ENCODE data around the gene PLEKHG4B. TPM values are rescaled to one million over a fixed set of nuclear protein-coding genes. Genes with fewer than 3 reads are reported as not detected.

PLEKHG4B gene
- total and polyA plus RNA-seq, 8 donors, result 0.21 to 0.75 (median 0.38) TPM

GRCh38 chr5:189486-189885 lies 97.5 kb downstream of the PLEKHG4B start:
- WGBS, 2 donors, result 81 to 91% methylated on average over 10 of the region's 10 CpGs
- no peak overlapping the region for H3K27ac ChIP-seq
- no peaks in the 10 kb centered on the region for H3K27me3 ChIP-seq

DNA sequence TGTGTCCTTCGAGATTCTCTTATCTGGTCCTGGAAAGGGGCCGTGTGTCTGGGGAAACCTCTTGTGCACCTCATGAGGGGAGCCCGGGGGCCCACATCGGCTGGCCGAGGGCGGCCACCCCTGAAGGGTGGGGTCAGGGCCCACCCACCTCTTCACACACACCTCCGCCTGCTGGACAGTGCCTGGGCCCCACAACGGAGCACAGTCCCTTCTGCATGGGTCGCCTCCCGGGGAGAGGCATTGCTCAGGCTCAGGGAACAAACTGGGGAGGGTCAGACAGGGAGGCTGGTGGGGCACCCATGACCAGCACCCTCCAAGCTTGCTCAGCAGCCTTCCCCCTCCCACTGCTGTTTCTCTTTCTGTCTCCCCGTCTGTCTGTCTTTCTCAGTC lies 98.0 kb downstream of the PLEKHG4B start:
- WGBS, 2 donors, result 67 to 74% methylated on average over 11 of the region's 11 CpGs
- H3K4me3 ChIP-seq, result no peak overlapping the region
- no peak overlapping the region for H3K27ac ChIP-seq
- DNase-seq (peak in 2 of 6 donors; percentile 19 to 52), FAIRE-seq (no peak), ATAC-seq (no peak)
- no peaks in the 10 kb centered on the region for H3K9me3 ChIP-seq
- peaks cover 0 to 5% (median 4%) of the 10 kb centered on the region in 3 donors for H3K4me1 ChIP-seq
- intact Hi-C loops (cut with DNase I), result no loop called here
- H3K27me3 ChIP-seq, result no peaks in the 10 kb centered on the region
- H3K36me3 ChIP-seq, result no peaks in the 10 kb centered on the region
- TF ChIP-seq CTCF (IDR thresholded peaks at IDR 0.05), result no peak

More at GRCh38 chr5:189486-189885, 97.5 kb downstream of the PLEKHG4B start:
- Histone ChIP-seq H3K9me3 (no peaks in the 10 kb centered on the region), H3K4me1 (peaks cover 0 to 5% (median 4%) of the 10 kb centered on the region in 3 donors), H3K36me3 (no peaks in the 10 kb centered on the region), H3K4me3 (no peak overlapping the region)
- FAIRE-seq (no peak), ATAC-seq (no peak), DNase-seq (peak in 1 of 6 donors; percentile 50)
- TF ChIP-seq CTCF (IDR thresholded peaks at IDR 0.05), result no peak
- intact Hi-C loops (cut with DNase I), result no loop called here

DNA sequence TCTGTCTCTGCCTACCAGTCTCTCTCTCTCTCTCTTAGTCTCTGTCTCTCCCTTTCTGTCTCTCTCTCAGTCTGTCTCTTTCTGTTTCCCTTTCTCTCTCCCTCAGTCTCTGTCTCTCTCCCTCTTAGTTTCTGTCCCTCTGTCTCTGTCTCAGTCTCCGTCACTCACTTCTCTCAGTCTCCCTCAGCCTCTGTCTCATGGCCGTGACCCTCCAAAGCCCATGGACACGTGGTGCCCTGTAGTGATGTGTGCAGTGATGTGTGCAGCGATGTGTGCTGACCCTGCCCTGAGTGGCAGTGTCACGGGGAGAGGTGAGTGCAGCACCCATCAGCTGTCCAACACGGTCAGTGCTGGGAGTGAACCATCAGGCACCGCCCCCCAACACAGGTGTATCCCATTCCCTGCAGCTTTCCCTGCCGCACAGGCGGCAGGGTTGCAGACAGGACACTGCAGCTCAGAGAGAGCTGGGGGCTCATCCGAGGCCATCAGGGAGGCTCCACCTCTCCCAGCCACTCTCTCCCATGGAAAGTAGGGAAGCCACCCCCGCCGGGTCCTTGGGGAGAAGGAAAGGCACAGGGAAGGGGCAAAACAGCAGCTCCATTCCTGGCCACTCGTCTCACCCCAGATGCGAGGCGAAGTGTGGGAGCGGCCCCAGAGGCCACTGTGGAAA lies 98.5 kb downstream of the PLEKHG4B start:
- no peak for TF ChIP-seq CTCF (IDR thresholded peaks at IDR 0.05)
- no peaks in the 10 kb centered on the region for H3K9me3 ChIP-seq
- DNase-seq, result peak in 2 of 6 donors; percentile 6 to 53
- no peaks in the 10 kb centered on the region for H3K27me3 ChIP-seq
- H3K27ac ChIP-seq, result no peak overlapping the region
- 46 to 60% methylated on average over 16 of the region's 16 CpGs for WGBS, 2 donors
- peaks cover 0 to 5% (median 4%) of the 10 kb centered on the region in 3 donors for H3K4me1 ChIP-seq
- ATAC-seq, result no peak
- peak overlapping the region in 1 of 4 donors; percentile 15 for H3K4me3 ChIP-seq
- intact Hi-C loops (cut with DNase I), result no loop called here
- no peak for FAIRE-seq
- H3K36me3 ChIP-seq, result no peaks in the 10 kb centered on the region

DNA sequence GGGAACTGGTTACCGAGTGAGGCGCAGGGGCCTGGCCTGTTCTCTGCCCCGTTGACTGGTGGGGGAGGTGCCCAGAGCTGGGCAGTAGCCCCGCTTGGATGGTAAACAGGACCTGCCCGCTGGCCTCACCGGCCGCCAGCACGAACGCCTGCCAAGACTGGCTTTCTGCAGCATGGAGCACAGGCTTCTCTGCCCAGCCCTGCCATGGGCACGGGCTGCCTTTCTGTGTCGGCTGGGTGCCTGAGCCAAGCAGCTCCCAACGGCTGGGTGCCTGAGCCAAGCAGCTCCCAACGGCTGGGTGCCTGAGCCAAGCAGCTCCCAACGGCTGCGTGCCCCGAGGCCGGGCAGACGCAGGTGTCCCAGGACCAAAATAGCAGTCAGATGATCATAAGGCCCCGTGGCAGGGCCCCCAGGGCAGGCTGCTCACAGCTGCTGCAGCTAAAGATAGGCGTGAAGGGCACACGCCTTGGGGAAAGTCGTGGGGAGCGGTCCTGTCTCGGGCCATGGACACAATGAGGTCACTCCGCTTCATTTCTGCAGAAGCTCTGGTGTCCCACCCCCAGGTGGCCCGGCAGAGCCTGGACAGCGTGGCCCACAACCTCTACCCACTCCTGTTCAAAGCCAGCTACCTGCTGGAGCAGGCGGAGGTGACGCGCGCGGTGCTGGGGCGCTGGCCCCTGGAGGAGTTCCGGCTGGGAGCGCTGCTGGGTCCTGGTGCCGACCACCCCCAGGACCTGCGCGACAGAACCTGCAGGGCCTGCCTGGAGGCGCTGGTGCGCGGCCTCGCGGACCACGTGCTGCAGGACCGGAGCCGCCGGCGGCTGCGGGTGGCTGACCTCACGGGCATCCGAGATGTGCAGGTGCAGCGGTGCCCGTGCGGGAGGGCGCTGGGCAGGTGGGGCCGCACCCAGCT lies 99.3 kb downstream of the PLEKHG4B start, which contains the start of gene LRRC14B:
TSS of gene LRRC14B (plus strand) at position 460 of the 913 bp plus-strand sequence. CDS start at position 504, 44 bp downstream.
- peak within 1 kb of the TSS in 3 of 4 donors; percentile 8 to 23 (median 15) for H3K4me3 ChIP-seq
- H3K27ac ChIP-seq, result no peak within 1 kb of the TSS
- DNase-seq, result peak in 5 of 6 donors; percentile 23 to 81 (median 55)
- TF ChIP-seq CTCF (IDR thresholded peaks at IDR 0.05), result no peak
- H3K4me1 ChIP-seq, result peaks cover 0 to 5% (median 4%) of the 10 kb centered on the region in 3 donors
- H3K36me3 ChIP-seq, result no peaks in the 10 kb centered on the region
- WGBS, 2 donors, result 9 to 11% methylated on average over 55 to 56 of the region's 56 CpGs
- FAIRE-seq, result no peak
- no peaks in the 10 kb centered on the region for H3K27me3 ChIP-seq
- no peaks in the 10 kb centered on the region for H3K9me3 ChIP-seq
- peak; percentile 15 to 67 (median 48) for ATAC-seq
- intact Hi-C loops (cut with DNase I), result no loop called here
